Suprapubic skin (tissue), 4 donors: ENCODE data around the gene RAD51AP1. TPM values are rescaled to one million over a fixed set of nuclear protein-coding genes. Genes with fewer than 3 reads are reported as not detected.

ENCODE experiments used
- DNase-seq, 2 donors: peaks; one replicate each; pipeline ENCODE4 v3.0.0-alpha.2; 2019; ENCODE audit warnings: low spot score in 2 of 2
- H3K27ac ChIP-seq: fragments of 200-600 bp; sonication (generic); one replicate; pipeline ENCODE4 v1.5.1; 2019
- H3K27me3 ChIP-seq: fragments of 200-600 bp; sonication (generic); one replicate; pipeline ENCODE4 v1.5.1; 2019
- H3K36me3 ChIP-seq: fragments of 200-600 bp; sonication (generic); one replicate; pipeline ENCODE4 v1.5.1; 2019
- H3K4me1 ChIP-seq: fragments of 200-600 bp; sonication (generic); one replicate; pipeline ENCODE4 v1.5.1; 2019
- H3K4me3 ChIP-seq: fragments of 200-600 bp; sonication (generic); one replicate; pipeline ENCODE4 v1.5.1; 2019; ENCODE audit warnings: mild to moderate bottlenecking
- H3K9me3 ChIP-seq: fragments of 200-600 bp; sonication (generic); one replicate; pipeline ENCODE4 v1.5.1; 2019
- CTCF ChIP-seq, 2 donors: fragments of 200-600 bp in 1 of 2; fragments of 450-650 bp in 1 of 2; sonication (generic) in 1 of 2; IDR thresholded peaks; one replicate each; pipeline ENCODE4 v1.5.1; 2016 to 2019; ENCODE audit warnings: antibody characterized with exemption in 2 of 2, mild to moderate bottlenecking in 1 of 2, moderate library complexity in 1 of 2
- EP300 ChIP-seq: sonication (generic); formaldehyde crosslinking; IDR thresholded peaks from one replicate; pipeline ENCODE4 v1.6.1; 2017; ENCODE audit warnings: antibody characterized with exemption
- POLR2A ChIP-seq, 2 donors: fragments of 450-650 bp; IDR thresholded peaks; one replicate each; pipeline ENCODE4 v1.6.1; 2017; ENCODE audit warnings: antibody characterized with exemption in 2 of 2, mild to moderate bottlenecking in 2 of 2, moderate library complexity in 2 of 2
- POLR2AphosphoS5 ChIP-seq, 3 donors: sonication (generic); formaldehyde crosslinking; IDR thresholded peaks; one replicate each; pipeline ENCODE4 v1.6.1; 2017; ENCODE audit warnings: antibody characterized with exemption in 3 of 3
- WGBS: methylation state at CpG from one replicate; pipeline ENCODE4 v1.1.5; 2018; 5-methylcytosine and 5-hydroxymethylcytosine counted together
- total RNA-seq, 4 donors: library from RNA; depleted of rRNA; stranded (reverse); fragments of >200 nt; gene quantifications; one replicate each; pipeline ENCODE4 v1.1.0, GENCODE V29; 2016

The RAD51AP1 gene
- total RNA-seq, 4 donors from 2014 or later = 1.6 to 6.6 (median 3.2) TPM

GRCh38 chr12:4580281-4580688, 41.6 kb downstream of the RAD51AP1 start:
- Histone ChIP-seq H3K9me3 (no peaks in the 10 kb centered on the region), H3K4me1 (no peaks in the 10 kb centered on the region), H3K27ac (no peak overlapping the region), H3K4me3 (no peak overlapping the region), H3K36me3 (no peaks in the 10 kb centered on the region), H3K27me3 (no peaks in the 10 kb centered on the region)
- WGBS = 68% methylated on average over 3 of the region's 3 CpGs
- TF ChIP-seq POLR2A (IDR thresholded peaks at IDR 0.05) (no peak), CTCF (IDR thresholded peaks at IDR 0.05) (no peak), POLR2AphosphoS5 (IDR thresholded peaks at IDR 0.05) (no peak), EP300 (no peak)
- no peak for DNase-seq

- 80% methylated on average over 6 of the region's 6 CpGs for WGBS
- DNase-seq = no peak
These were observed 45.6 kb downstream of the RAD51AP1 start for GRCh38 chr12:4584281-4584680.

GRCh38 chr12:4584896-4585295, 46.2 kb downstream of the RAD51AP1 start:
- Histone ChIP-seq H3K9me3 (no peaks in the 10 kb centered on the region), H3K36me3 (no peaks in the 10 kb centered on the region), H3K27ac (no peak overlapping the region), H3K4me3 (no peak overlapping the region), H3K4me1 (no peaks in the 10 kb centered on the region), H3K27me3 (peaks cover 13% of the 10 kb centered on the region)
- TF ChIP-seq POLR2A (IDR thresholded peaks at IDR 0.05) (no peak), EP300 (no peak), CTCF (IDR thresholded peaks at IDR 0.05) (no peak), POLR2AphosphoS5 (IDR thresholded peaks at IDR 0.05) (no peak)
- DNase-seq = no peak
- WGBS = 82% methylated on average over 7 of the region's 7 CpGs

More at GRCh38 chr12:4584281-4584680, 45.6 kb downstream of the RAD51AP1 start:
- Histone ChIP-seq H3K27ac (no peak overlapping the region), H3K27me3 (peaks cover 13% of the 10 kb centered on the region), H3K4me1 (no peaks in the 10 kb centered on the region), H3K4me3 (no peak overlapping the region), H3K36me3 (no peaks in the 10 kb centered on the region), H3K9me3 (no peaks in the 10 kb centered on the region)
- TF ChIP-seq EP300 = no peak
- no peak for TF ChIP-seq POLR2A (IDR thresholded peaks at IDR 0.05)
- TF ChIP-seq CTCF (IDR thresholded peaks at IDR 0.05) = no peak
- TF ChIP-seq POLR2AphosphoS5 (IDR thresholded peaks at IDR 0.05) = no peak

GRCh38 chr12:4586500-4586899, 47.8 kb downstream of the RAD51AP1 start:
- TF ChIP-seq POLR2A (IDR thresholded peaks at IDR 0.05) = no peak
- no peaks in the 10 kb centered on the region for H3K36me3 ChIP-seq
- peaks cover 13% of the 10 kb centered on the region for H3K27me3 ChIP-seq
- WGBS = 45% methylated on average over 5 of the region's 5 CpGs
- H3K9me3 ChIP-seq = no peaks in the 10 kb centered on the region
- DNase-seq = no peak
- no peak overlapping the region for H3K4me3 ChIP-seq
- no peak overlapping the region for H3K27ac ChIP-seq
- no peaks in the 10 kb centered on the region for H3K4me1 ChIP-seq

GRCh38 chr12:4587108-4587507, 48.4 kb downstream of the RAD51AP1 start:
- 64% methylated on average over 8 of the region's 9 CpGs for WGBS
- no peak overlapping the region for H3K4me3 ChIP-seq
- no peak overlapping the region for H3K27ac ChIP-seq
- H3K36me3 ChIP-seq = no peaks in the 10 kb centered on the region
- H3K9me3 ChIP-seq = no peaks in the 10 kb centered on the region
- TF ChIP-seq POLR2A (IDR thresholded peaks at IDR 0.05) (no peak), EP300 (no peak), POLR2AphosphoS5 (IDR thresholded peaks at IDR 0.05) (no peak), CTCF (IDR thresholded peaks at IDR 0.05) (no peak)
- H3K4me1 ChIP-seq = no peaks in the 10 kb centered on the region
- no peak for DNase-seq
- peaks cover 13% of the 10 kb centered on the region for H3K27me3 ChIP-seq

- DNase-seq = no peak
- Histone ChIP-seq H3K36me3 (no peaks in the 10 kb centered on the region), H3K27me3 (peaks cover 13% of the 10 kb centered on the region), H3K4me3 (no peak overlapping the region), H3K9me3 (no peaks in the 10 kb centered on the region), H3K4me1 (no peaks in the 10 kb centered on the region), H3K27ac (no peak overlapping the region)
- TF ChIP-seq POLR2A (IDR thresholded peaks at IDR 0.05) (no peak), CTCF (IDR thresholded peaks at IDR 0.05) (no peak), POLR2AphosphoS5 (IDR thresholded peaks at IDR 0.05) (no peak), EP300 (no peak)
- 88% methylated on average over 3 of the region's 3 CpGs for WGBS
These were observed 50.2 kb downstream of the RAD51AP1 start for GRCh38 chr12:4588916-4589315.
